Measurements from ENCODE around the gene LLGL2.

Gene LLGL2

GRCh38 chr17:75535871-75536270 is 10.4 kb downstream of the LLGL2 start:
- Histone ChIP-seq H3K9me3 (no peaks in the 10 kb centered on the region), H3K36me3 (no peaks in the 10 kb centered on the region), H3K27me3 (peaks cover 17% of the 10 kb centered on the region), H3K4me3 (ENCODE audit: low read depth in 1 of 2, low read length in 1 of 2) (no peak overlapping the region), H3K4me1 (ENCODE audit: control insufficient read depth in 1 of 2, insufficient read depth in 1 of 2, low read depth in 1 of 2, low read length in 1 of 2) (no peaks in the 10 kb centered on the region), H3K27ac (no peak overlapping the region)
- no peak for TF ChIP-seq CTCF (IDR thresholded peaks at IDR 0.05)

GRCh38 chr17:75536366-75536765 is 10.9 kb downstream of the LLGL2 start:
- Histone ChIP-seq H3K9me3 (no peaks in the 10 kb centered on the region), H3K36me3 (no peaks in the 10 kb centered on the region), H3K4me3 (ENCODE audit: low read depth in 1 of 2, low read length in 1 of 2) (no peak overlapping the region), H3K4me1 (ENCODE audit: control insufficient read depth in 1 of 2, insufficient read depth in 1 of 2, low read depth in 1 of 2, low read length in 1 of 2) (no peaks in the 10 kb centered on the region), H3K27ac (no peak overlapping the region), H3K27me3 (peaks cover 17% of the 10 kb centered on the region)
- no peak for TF ChIP-seq CTCF (IDR thresholded peaks at IDR 0.05)

- H3K36me3 ChIP-seq: no peaks in the 10 kb centered on the region
- no peak overlapping the region for H3K4me3 ChIP-seq (ENCODE audit: low read depth in 1 of 2, low read length in 1 of 2)
- H3K4me1 ChIP-seq (ENCODE audit: control insufficient read depth in 1 of 2, insufficient read depth in 1 of 2, low read depth in 1 of 2, low read length in 1 of 2): no peaks in the 10 kb centered on the region
- no peak for TF ChIP-seq CTCF (IDR thresholded peaks at IDR 0.05)
- no peak overlapping the region for H3K27ac ChIP-seq
- H3K27me3 ChIP-seq: peaks cover 10% of the 10 kb centered on the region
- H3K9me3 ChIP-seq: no peaks in the 10 kb centered on the region
These were observed 14.7 kb downstream of the LLGL2 start for GRCh38 chr17:75539967-75540729.

- Histone ChIP-seq H3K4me1 (ENCODE audit: control insufficient read depth in 1 of 2, insufficient read depth in 1 of 2, low read depth in 1 of 2, low read length in 1 of 2) (no peaks in the 10 kb centered on the region), H3K9me3 (no peaks in the 10 kb centered on the region), H3K36me3 (no peaks in the 10 kb centered on the region), H3K27ac (no peak overlapping the region), H3K27me3 (peaks cover 2% of the 10 kb centered on the region), H3K4me3 (ENCODE audit: low read depth in 1 of 2, low read length in 1 of 2) (no peak overlapping the region)
- no peak for TF ChIP-seq CTCF (IDR thresholded peaks at IDR 0.05)
These were observed 15.5 kb downstream of the LLGL2 start for GRCh38 chr17:75540923-75541503.

- H3K27me3 ChIP-seq: no peaks in the 10 kb centered on the region
These were observed 16.7 kb downstream of the LLGL2 start for GRCh38 chr17:75542229-75542628.

More at GRCh38 chr17:75542229-75542628, 16.7 kb downstream of the LLGL2 start:
- Histone ChIP-seq H3K4me1 (ENCODE audit: control insufficient read depth in 1 of 2, insufficient read depth in 1 of 2, low read depth in 1 of 2, low read length in 1 of 2) (no peaks in the 10 kb centered on the region), H3K4me3 (ENCODE audit: low read depth in 1 of 2, low read length in 1 of 2) (no peak overlapping the region), H3K9me3 (no peaks in the 10 kb centered on the region), H3K36me3 (no peaks in the 10 kb centered on the region), H3K27ac (no peak overlapping the region)
- TF ChIP-seq CTCF (IDR thresholded peaks at IDR 0.05): no peak
